ENCODE results near the gene EPDR1.

DNA sequence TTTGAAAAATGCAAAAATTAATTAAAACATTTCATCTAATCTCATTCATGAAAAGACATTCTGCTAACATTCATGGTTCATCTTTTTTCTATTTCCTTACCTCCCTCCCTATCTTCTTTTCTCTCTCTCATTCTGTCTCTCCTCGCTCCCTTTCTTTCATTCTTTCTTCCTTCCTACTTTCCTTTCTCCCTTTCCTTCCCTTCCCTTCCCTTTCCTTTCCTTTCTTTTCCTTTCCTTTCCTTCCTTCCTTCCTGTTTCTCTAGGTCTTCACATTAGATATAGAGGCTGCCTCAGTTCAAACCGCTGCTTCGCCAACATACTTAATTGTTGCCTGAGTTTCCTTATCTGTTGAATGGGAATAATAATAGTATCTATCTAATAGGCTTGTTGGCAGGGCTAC, 25.8 kb upstream of the EPDR1 start:
- TF ChIP-seq, protein P1, sequence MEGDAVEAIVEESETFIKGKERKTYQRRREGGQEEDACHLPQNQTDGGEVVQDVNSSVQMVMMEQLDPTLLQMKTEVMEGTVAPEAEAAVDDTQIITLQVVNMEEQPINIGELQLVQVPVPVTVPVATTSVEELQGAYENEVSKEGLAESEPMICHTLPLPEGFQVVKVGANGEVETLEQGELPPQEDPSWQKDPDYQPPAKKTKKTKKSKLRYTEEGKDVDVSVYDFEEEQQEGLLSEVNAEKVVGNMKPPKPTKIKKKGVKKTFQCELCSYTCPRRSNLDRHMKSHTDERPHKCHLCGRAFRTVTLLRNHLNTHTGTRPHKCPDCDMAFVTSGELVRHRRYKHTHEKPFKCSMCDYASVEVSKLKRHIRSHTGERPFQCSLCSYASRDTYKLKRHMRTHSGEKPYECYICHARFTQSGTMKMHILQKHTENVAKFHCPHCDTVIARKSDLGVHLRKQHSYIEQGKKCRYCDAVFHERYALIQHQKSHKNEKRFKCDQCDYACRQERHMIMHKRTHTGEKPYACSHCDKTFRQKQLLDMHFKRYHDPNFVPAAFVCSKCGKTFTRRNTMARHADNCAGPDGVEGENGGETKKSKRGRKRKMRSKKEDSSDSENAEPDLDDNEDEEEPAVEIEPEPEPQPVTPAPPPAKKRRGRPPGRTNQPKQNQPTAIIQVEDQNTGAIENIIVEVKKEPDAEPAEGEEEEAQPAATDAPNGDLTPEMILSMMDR (IDR thresholded peaks at IDR 0.05): no peak
- TF ChIP-seq POLR2A (IDR thresholded peaks at IDR 0.05): no peak
